ENCODE data around the gene FAM20B.

DNA sequence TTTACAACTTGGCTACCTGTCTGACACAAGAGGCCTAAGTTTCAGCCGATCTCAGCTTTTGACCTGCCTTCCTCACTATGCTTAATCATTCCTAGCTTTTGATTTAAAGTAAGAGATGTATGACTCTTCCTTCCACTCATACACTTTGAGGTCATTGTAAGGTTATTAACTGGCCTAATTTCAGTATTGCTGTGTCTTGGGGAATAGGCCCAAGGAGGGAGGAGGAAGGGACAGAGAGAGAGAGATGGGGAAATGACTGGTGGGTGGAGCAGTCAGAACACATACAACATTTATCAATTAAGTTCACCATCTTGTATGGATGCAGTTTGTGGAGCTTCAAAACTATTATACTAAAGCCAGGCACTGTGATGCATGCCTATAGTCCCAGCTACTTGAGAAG is 28.3 kb upstream of the FAM20B start:
- TF ChIP-seq, protein P1, sequence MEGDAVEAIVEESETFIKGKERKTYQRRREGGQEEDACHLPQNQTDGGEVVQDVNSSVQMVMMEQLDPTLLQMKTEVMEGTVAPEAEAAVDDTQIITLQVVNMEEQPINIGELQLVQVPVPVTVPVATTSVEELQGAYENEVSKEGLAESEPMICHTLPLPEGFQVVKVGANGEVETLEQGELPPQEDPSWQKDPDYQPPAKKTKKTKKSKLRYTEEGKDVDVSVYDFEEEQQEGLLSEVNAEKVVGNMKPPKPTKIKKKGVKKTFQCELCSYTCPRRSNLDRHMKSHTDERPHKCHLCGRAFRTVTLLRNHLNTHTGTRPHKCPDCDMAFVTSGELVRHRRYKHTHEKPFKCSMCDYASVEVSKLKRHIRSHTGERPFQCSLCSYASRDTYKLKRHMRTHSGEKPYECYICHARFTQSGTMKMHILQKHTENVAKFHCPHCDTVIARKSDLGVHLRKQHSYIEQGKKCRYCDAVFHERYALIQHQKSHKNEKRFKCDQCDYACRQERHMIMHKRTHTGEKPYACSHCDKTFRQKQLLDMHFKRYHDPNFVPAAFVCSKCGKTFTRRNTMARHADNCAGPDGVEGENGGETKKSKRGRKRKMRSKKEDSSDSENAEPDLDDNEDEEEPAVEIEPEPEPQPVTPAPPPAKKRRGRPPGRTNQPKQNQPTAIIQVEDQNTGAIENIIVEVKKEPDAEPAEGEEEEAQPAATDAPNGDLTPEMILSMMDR (IDR thresholded peaks at IDR 0.05): no peak
- no peak for TF ChIP-seq POLR2A (IDR thresholded peaks at IDR 0.05)
- no peak for TF ChIP-seq POLR2AphosphoS5 (IDR thresholded peaks at IDR 0.05)
- TF ChIP-seq EP300 (IDR thresholded peaks at IDR 0.05): no peak
